ENCODE measurements around the gene GTF2F2.

- TF ChIP-seq CTCF (IDR thresholded peaks at IDR 0.05 in 8 of 11, conservative IDR thresholded peaks at IDR 0.05 in 3 of 11) (no peak), POLR2AphosphoS5 (IDR thresholded peaks at IDR 0.05) (no peak), POLR2A (IDR thresholded peaks at IDR 0.05) (no peak)
Observed at GRCh38 chr13:45238945-45239795, 118.9 kb downstream of the GTF2F2 start.

Data from spleen (tissue), 7 donors.